GM20431 (cell line): Measurements from ENCODE around the gene PIGK.

Source experiments
- in situ Hi-C: fragments of 300-500 bp; cut with MseI, MboI; formaldehyde crosslinking; loops from one replicate; pipeline ENCODE4 v1.15.0; 2020; ENCODE audit warnings: low sequenced_read_pairs; ENCODE audit not compliant: unreplicated experiment

Gene PIGK

DNA sequence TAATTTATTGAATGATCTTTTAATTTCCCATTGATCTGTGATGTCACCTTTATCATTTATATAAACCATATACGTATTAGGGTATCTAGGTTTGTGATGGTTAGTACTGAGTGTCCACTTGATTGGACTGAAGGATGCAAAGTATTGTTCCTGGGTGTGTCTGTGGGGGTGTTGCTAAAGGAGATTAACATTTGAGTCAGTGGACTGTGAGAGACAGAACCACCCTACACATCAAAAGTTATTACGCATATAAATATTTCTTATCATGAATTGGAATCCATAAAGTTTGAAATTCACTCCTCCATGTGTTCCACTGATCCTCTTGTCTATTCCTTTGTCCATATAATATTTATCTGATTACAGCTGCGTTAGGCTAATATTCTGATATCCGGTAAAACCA, 100.5 kb downstream of the PIGK start:
- in situ Hi-C loops, result no loop called here

- in situ Hi-C loops, result no loop called here
These were observed 114.6 kb downstream of the PIGK start for GRCh38 chr1:77104672-77105071.

GRCh38 chr1:77103486-77103885, 115.7 kb downstream of the PIGK start:
- in situ Hi-C loops, result no loop called here

GRCh38 chr1:77100875-77101274, 118.4 kb downstream of the PIGK start:
- in situ Hi-C loops, result no loop called here

- in situ Hi-C loops, result no loop called here
These were observed 122.6 kb downstream of the PIGK start for GRCh38 chr1:77096496-77097255.

DNA sequence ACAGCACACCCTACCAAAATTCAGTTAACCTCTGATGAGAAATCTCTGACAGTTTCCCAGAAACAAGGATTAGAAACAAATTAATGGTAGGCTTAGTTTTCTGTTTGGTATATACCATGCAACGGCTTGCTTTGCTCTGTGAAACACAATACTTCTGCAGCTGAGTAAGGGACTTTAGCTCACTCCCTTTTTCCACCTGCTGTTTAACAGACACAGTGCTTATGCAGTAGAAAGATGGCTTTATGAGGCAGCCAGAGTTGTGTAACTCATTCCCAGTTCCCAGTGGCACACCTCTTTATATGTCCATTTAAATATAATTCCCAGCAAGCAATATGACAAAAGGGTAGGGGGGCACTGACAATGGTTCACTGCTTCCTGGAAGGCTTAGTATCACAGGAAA, 124.0 kb downstream of the PIGK start:
- in situ Hi-C loops, result no loop called here

DNA sequence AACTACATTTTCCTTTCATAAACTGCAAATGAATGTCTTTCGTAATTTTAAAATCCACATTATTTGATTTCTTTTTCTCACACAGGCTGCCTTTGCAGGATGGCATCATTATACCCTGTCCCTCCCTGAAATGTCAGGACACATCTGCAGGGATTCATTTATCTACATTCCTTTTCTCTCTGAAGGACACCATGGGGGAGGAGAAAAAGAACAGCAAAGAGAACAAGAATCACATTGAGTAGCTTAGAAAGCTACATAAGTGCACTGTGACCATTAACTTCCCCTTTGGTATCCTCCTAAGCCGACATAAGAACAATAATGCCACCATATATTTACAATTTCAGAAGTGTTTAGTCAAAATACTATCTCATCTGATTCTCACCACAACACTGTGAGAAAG, 129.5 kb downstream of the PIGK start:
- in situ Hi-C loops, result no loop called here

- in situ Hi-C loops, result no loop called here
These were observed 134.1 kb downstream of the PIGK start for GRCh38 chr1:77085109-77085508.

DNA sequence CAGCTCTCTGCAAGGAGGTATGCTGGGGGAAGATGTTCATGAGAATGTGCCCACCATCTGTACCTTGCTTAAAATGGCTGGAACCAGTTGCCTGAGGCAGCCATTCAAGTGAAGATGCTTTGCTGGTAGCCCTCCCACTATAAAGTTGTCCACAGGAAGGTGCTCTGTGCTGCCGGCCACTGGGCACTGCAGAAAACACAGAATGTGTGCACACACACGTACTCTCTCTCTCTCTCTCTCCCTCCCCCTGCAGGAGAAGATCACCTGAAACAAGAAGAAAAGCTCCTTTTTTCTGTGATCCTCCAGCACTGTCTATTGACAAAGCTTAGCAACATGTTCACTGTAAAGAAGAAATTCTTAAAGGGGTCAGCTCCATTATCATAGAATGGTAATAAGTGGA, 134.8 kb downstream of the PIGK start:
- in situ Hi-C loops, result no loop called here

GRCh38 chr1:77081834-77082233, 137.4 kb downstream of the PIGK start:
- in situ Hi-C loops, result no loop called here

- in situ Hi-C loops, result no loop called here
These were observed 142.5 kb downstream of the PIGK start for GRCh38 chr1:77076759-77077158.

- in situ Hi-C loops, result no loop called here
These were observed 151.2 kb downstream of the PIGK start for GRCh38 chr1:77068013-77068412.

- in situ Hi-C loops, result no loop called here
These were observed 153.4 kb downstream of the PIGK start for GRCh38 chr1:77065693-77066342.

DNA sequence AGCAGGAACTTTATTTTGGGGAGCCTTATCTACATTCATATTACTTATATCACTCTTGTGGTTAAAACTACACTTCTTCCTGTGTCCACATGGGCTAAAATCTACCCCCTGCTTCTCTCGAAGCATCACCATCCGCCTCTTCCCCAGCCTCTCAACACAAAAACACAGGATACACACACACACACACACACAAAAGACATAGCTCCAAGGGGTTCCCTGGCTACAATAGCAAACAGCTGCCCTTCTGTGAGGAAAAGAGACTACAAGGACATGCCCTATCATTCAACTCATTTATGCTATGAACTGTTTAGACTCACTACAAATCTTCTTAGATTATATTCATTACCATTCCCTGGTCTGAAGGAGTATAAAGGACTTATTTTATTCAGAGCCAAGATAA, 155.0 kb downstream of the PIGK start:
- in situ Hi-C loops, result no loop called here

DNA sequence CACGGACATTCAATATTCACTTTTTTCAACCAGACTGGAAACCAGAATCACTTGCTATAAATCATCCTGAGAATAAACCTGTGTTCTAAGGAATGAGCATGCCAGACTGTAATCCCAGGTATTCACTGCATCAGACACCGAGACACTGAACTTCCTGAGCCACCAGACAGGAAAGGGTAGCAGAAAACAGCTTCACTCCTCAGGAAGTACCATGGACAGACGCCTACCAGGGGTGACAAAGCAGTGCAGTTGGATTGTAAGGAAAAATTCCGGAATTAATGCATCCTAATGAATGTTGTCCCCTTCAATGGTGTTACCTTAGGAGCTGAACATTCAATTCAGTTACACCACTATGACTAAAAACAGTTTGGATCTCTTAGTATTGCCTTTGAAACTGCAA, 156.1 kb downstream of the PIGK start:
- in situ Hi-C loops, result no loop called here

DNA sequence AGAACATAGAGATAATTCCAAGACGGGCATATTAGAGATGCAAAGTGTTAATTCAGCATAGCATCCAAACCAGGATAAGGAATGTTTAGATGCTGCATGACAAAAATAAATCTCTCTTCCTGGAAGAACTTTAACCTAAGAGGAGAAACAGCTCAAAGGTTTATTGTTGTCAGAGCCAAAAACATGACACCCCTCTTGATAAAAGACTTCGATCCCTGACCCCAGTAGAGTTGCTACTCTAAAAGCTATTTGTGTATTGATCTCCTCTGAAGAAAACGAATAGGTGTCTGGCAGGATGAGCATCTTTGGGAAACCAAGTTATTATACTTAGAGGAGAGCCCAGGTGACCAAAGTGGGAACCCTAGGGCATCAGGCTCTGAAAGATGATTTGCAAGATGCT, 158.1 kb downstream of the PIGK start:
- in situ Hi-C loops, result no loop called here

DNA sequence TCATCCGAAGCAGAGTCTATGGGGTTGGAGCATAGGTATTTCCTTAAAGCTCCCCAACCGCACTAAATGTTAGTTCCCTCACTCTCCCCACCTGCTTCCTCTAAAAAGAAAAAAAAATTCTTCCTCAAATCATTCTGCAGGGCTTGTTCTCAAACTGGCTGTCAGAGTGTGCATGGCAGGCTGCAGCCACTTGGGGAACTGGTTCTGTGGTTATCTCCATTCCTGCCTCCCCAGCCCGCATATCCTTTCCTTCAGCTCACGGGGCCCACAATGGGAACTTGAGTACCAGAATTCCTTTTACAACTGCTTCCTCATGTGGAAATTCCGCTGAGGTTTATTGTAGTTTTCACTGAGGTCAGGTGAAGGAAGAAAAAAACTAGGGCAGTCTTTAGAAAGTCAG, 159.2 kb downstream of the PIGK start:
- in situ Hi-C loops, result no loop called here

DNA sequence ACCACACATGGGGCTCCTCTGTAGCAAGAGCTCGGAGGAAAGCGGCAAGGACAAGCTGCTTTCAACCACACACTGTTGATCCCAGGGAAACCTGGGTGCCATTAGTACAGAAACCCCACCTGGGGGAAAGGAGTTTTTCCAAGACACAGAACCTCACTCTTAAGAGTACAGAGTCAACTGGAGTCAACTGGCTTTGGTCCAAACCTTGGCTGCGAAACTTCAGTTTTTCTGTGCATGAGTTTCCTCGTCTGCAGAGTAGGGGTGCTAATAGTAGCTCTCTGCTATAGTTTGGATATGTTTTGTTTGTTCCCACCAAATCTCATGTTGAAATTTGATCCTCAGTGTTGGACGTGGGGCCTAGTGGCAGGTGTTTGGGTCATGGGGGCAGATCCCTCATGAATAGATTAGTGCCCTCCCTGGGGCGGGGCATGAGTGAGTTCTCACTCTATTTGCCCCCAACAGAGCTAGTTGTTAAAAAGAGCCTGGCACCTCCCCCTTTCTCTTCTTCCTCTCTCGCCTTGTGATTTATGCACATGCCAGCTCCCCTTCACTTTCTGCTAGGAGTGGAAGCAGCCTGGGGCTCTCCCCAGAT, 161.1 kb downstream of the PIGK start:
- in situ Hi-C loops, result no loop called here

DNA sequence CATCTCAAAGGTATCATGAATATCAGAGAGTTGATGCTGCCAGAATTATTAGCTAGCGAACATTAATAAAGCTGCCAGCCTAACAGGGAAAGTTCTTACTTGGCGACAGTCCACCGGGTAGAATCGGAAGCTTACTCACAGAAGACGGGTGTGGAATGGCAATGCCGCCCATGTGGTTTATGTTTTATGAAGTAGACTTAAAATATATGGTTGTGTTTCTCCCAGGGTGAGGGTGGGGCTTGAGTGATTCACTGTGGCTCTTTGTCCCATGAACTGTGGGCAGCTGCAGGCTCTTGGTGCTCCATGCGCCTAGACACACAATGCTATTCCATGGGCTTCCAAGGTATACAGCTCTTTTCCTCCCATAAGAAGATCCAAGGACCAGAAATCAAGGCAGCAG, 162.7 kb downstream of the PIGK start:
- in situ Hi-C loops, result no loop called here

- in situ Hi-C loops, result no loop called here
These were observed 167.8 kb downstream of the PIGK start for GRCh38 chr1:77051425-77051824.

DNA sequence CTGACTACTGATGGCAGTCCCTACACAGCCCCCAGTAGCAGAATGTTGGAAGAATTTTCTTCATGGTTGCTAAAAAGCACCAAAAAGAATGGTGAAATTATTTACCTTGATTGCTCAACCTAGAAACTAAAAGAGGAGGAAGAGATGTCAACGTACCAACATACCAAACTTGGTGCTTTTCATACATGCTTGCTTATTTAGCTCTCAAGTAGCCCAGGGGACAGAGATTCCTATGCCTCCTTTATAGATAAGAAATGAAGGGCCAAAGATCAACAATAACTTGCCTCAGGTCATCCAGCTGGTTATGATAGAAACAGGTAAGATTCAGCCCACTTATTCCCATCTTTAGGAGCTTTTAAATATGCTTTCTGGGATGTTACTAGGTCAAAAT, 170.6 kb downstream of the PIGK start:
- in situ Hi-C loops, result no loop called here
